Measurements from ENCODE around the gene DISP3.

The DISP3 gene

GRCh38 chr1:11563560-11564069 lies 84.7 kb downstream of the DISP3 start:
- no peak overlapping the region for H3K4me3 ChIP-seq (ENCODE audit: low read depth, low read length)
- no peak for TF ChIP-seq CTCF (IDR thresholded peaks at IDR 0.05; ENCODE audit: low read depth, low read length)
- DNase-seq (ENCODE audit: low read depth): peak; percentile 82

GRCh38 chr1:11564237-11564636 lies 85.3 kb downstream of the DISP3 start:
- TF ChIP-seq MAX (IDR thresholded peaks at IDR 0.05; ENCODE audit: low read depth, low read length) (no peak), POLR2A (IDR thresholded peaks at IDR 0.05; ENCODE audit: extremely low read depth, insufficient read length) (no peak), MYC (IDR thresholded peaks at IDR 0.05; ENCODE audit: low read depth, low read length) (no peak), CTCF (IDR thresholded peaks at IDR 0.05; ENCODE audit: low read depth, low read length) (no peak)
- no peak for DNase-seq (ENCODE audit: low read depth)
- H3K4me3 ChIP-seq (ENCODE audit: low read depth, low read length): no peak overlapping the region

- H3K4me3 ChIP-seq (ENCODE audit: low read depth, low read length): no peak overlapping the region
- TF ChIP-seq MAX (IDR thresholded peaks at IDR 0.05; ENCODE audit: low read depth, low read length) (no peak), CTCF (IDR thresholded peaks at IDR 0.05; ENCODE audit: low read depth, low read length) (no peak), MYC (IDR thresholded peaks at IDR 0.05; ENCODE audit: low read depth, low read length) (no peak), POLR2A (IDR thresholded peaks at IDR 0.05; ENCODE audit: extremely low read depth, insufficient read length) (no peak)
- DNase-seq (ENCODE audit: low read depth): no peak
These were observed 87.3 kb downstream of the DISP3 start for GRCh38 chr1:11566042-11566850.

GRCh38 chr1:11567244-11568065 lies 88.5 kb downstream of the DISP3 start:
- H3K4me3 ChIP-seq (ENCODE audit: low read depth, low read length): no peak overlapping the region
- DNase-seq (ENCODE audit: low read depth): no peak
- TF ChIP-seq POLR2A (IDR thresholded peaks at IDR 0.05; ENCODE audit: extremely low read depth, insufficient read length): no peak
- no peak for TF ChIP-seq MAX (IDR thresholded peaks at IDR 0.05; ENCODE audit: low read depth, low read length)
- TF ChIP-seq MYC (IDR thresholded peaks at IDR 0.05; ENCODE audit: low read depth, low read length): no peak
- TF ChIP-seq CTCF (IDR thresholded peaks at IDR 0.05; ENCODE audit: low read depth, low read length): no peak

- DNase-seq (ENCODE audit: low read depth): no peak
- no peak overlapping the region for H3K4me3 ChIP-seq (ENCODE audit: low read depth, low read length)
- no peak for TF ChIP-seq POLR2A (IDR thresholded peaks at IDR 0.05; ENCODE audit: extremely low read depth, insufficient read length)
- TF ChIP-seq MYC (IDR thresholded peaks at IDR 0.05; ENCODE audit: low read depth, low read length): no peak
- no peak for TF ChIP-seq MAX (IDR thresholded peaks at IDR 0.05; ENCODE audit: low read depth, low read length)
- TF ChIP-seq CTCF (IDR thresholded peaks at IDR 0.05; ENCODE audit: low read depth, low read length): no peak
These were observed 89.7 kb downstream of the DISP3 start for GRCh38 chr1:11568687-11569086.

All from NB4 (cell line).